A549 (cell line): ENCODE measurements around the gene GSTP1. TPM values are rescaled to one million over a fixed set of nuclear protein-coding genes. Genes with fewer than 3 reads are reported as not detected.

Experiments
- ATAC-seq, 2 experiments: fragments of 200-7000 bp in 1 of 2; fragments of >200 bp in 1 of 2; cut with Nextera tagmentation in 1 of 2; cut with Tn5 transposase in 1 of 2; 3 replicates each; pipeline versions ENCODE4 v1.8.0 to v1.9.1; 2018 to 2020; ENCODE audit warnings: mild to moderate bottlenecking in 1 of 2, moderate library complexity in 1 of 2
- CTCF ChIA-PET: fragments of 300-600 bp; sonication (Branson Sonifier 250); formaldehyde crosslinking; extraction: SDS; loops from one replicate; lab custom pipeline; 2021; ENCODE audit warnings: antibody characterized with exemption, inconsistent platforms; lab: Yijun Ruan, JAX
- POLR2A ChIA-PET: fragments of 350-600 bp; formaldehyde crosslinking; extraction: SDS; loops from one replicate; lab custom pipeline; 2021; ENCODE audit warnings: antibody characterized with exemption, inconsistent platforms; lab: Yijun Ruan, JAX
- DNase-seq, 2 experiments: peaks; one replicate each; pipeline versions ENCODE4 v3.0.0 to v3.0.0-alpha.2; 2011 to 2016; ENCODE audit warnings: low read depth in 1 of 2, low spot score in 1 of 2
- FAIRE-seq: peaks from 2 replicates; lab custom pipeline; 2011; peaks lifted over from hg19 to GRCh38; lab: Jason Lieb, UNC
- H3K27ac ChIP-seq, 2 experiments: fragments of >200 bp; sonication (Bioruptor Twin); formaldehyde crosslinking; 3 replicates each; pipeline ENCODE4 v1.5.1; 2016 to 2017
- H3K4me1 ChIP-seq: fragments of >200 bp; sonication (Bioruptor Twin); formaldehyde crosslinking; 3 replicates; pipeline ENCODE4 v1.6.1; 2016
- H3K4me2 ChIP-seq: fragments of >200 bp; sonication (Bioruptor Twin); formaldehyde crosslinking; 3 replicates; pipeline ENCODE4 v1.6.1; 2016
- H3K4me3 ChIP-seq: fragments of >200 bp; sonication (Bioruptor Twin); formaldehyde crosslinking; 3 replicates; pipeline ENCODE4 v1.5.1; 2016
- H3K9me3 ChIP-seq: fragments of >200 bp; sonication (Bioruptor Twin); formaldehyde crosslinking; 3 replicates; pipeline ENCODE4 v1.6.1; 2016
- CBX8 ChIP-seq: fragments of 200-600 bp; sonication (generic); IDR thresholded peaks from 2 replicates; pipeline ENCODE4 v1.6.1; 2016
- ESRRA ChIP-seq: fragments of 150-350 bp; IDR thresholded peaks from 2 replicates; pipeline ENCODE4 v1.6.1; 2014; ENCODE audit warnings: mild to moderate bottlenecking, low read length, borderline replicate concordance
- FOSB ChIP-seq: fragments of 250-450 bp; sonication (Bioruptor Pico); IDR thresholded peaks from 2 replicates; pipeline ENCODE4 v1.5.0; 2020; ENCODE audit warnings: mild to moderate bottlenecking, moderate library complexity
- FOXS1 ChIP-seq: fragments of 250-450 bp; sonication (Bioruptor Pico); IDR thresholded peaks from 2 replicates; pipeline ENCODE4 v1.5.0; 2020; ENCODE audit warnings: mild to moderate bottlenecking, moderate library complexity
- HDAC2 ChIP-seq: fragments of 200-600 bp; sonication (generic); IDR thresholded peaks from 2 replicates; pipeline ENCODE4 v1.6.1; 2016
- HES2 ChIP-seq: fragments of >200 bp; sonication (Bioruptor Twin); formaldehyde crosslinking; IDR thresholded peaks from 2 replicates; pipeline ENCODE4 v1.6.1; 2016
- HMGXB4 ChIP-seq: fragments of 250-450 bp; sonication (Bioruptor Pico); IDR thresholded peaks from 2 replicates; pipeline ENCODE4 v1.5.0; 2021; ENCODE audit warnings: mild to moderate bottlenecking, moderate library complexity, borderline replicate concordance
- JUN ChIP-seq, 2 experiments: fragments of >200 bp; sonication (Bioruptor Twin); formaldehyde crosslinking; IDR thresholded peaks; 2 replicates in 1 of 2; 3 replicates in 1 of 2; pipeline ENCODE4 v1.6.1; 2016 to 2017
- MAZ ChIP-seq: fragments of 150-350 bp; IDR thresholded peaks from 2 replicates; pipeline ENCODE4 v1.6.1; 2014; ENCODE audit warnings: antibody characterized with exemption, low read depth, low read length, borderline replicate concordance
- PBX3 ChIP-seq: IDR thresholded peaks from 2 replicates; pipeline ENCODE4 v1.6.1; 2012
- PHF8 ChIP-seq: fragments of 200-600 bp; sonication (generic); IDR thresholded peaks from 2 replicates; pipeline ENCODE4 v1.6.1; 2016; ENCODE audit warnings: low read depth, mild to moderate bottlenecking, antibody characterized with exemption, moderate library complexity, borderline replicate concordance
- POLR2A ChIP-seq: IDR thresholded peaks from 2 replicates; pipeline ENCODE4 v1.6.1; 2012; ENCODE audit warnings: mild to moderate bottlenecking, low read length
- RAD21 ChIP-seq, 2 experiments: fragments of >200 bp in 1 of 2; sonication (Bioruptor Twin) in 1 of 2; formaldehyde crosslinking in 1 of 2; IDR thresholded peaks in 1 of 2; conservative IDR thresholded peaks in 1 of 2; 2 replicates in 1 of 2; 3 replicates in 1 of 2; pipeline ENCODE4 v1.6.1; 2012 to 2018; ENCODE audit warnings: inconsistent platforms in 1 of 2
- REST ChIP-seq: fragments of 200-600 bp; sonication (generic); IDR thresholded peaks from 2 replicates; pipeline ENCODE4 v1.6.1; 2016; ENCODE audit warnings: antibody characterized with exemption, mild to moderate bottlenecking, moderate library complexity
- RNF2 ChIP-seq: fragments of 200-600 bp; sonication (generic); IDR thresholded peaks from 2 replicates; pipeline ENCODE4 v1.6.1; 2016; ENCODE audit warnings: low read depth, mild to moderate bottlenecking, antibody characterized with exemption, moderate library complexity, borderline replicate concordance
- USF2 ChIP-seq: fragments of 450-650 bp; IDR thresholded peaks from 2 replicates; pipeline ENCODE4 v1.6.1; 2014; ENCODE audit warnings: antibody characterized with exemption
- ZC3H11A ChIP-seq: fragments of 450-650 bp; IDR thresholded peaks from 2 replicates; pipeline ENCODE4 v1.6.1; 2014; ENCODE audit warnings: antibody characterized with exemption, mild to moderate bottlenecking
- ZSCAN20 ChIP-seq: fragments of 250-450 bp; sonication (Bioruptor Pico); IDR thresholded peaks from 2 replicates; pipeline ENCODE4 v1.8.0; 2022; ENCODE audit warnings: mild to moderate bottlenecking, moderate library complexity
- WGBS: methylation state at CpG from one replicate; pipeline ENCODE4 v1.1.6; 2017; ENCODE audit errors: missing lambda C conversion rate; 5-methylcytosine and 5-hydroxymethylcytosine counted together
- polyA plus RNA-seq, 4 experiments: library from polyadenylated mRNA; depleted of rRNA in 3 of 4; stranded (reverse); fragments of >200 nt; fragmentation: RNase III in 1 of 4; extraction: RNeasy Plus Mini Kit Qiagen cat#74134 plus additional on column Dnase treatment in 1 of 4; gene quantifications; 2 replicates in 3 of 4; 3 replicates in 1 of 4; pipeline ENCODE4 v1.2.3, GENCODE V29; 2011 to 2017

The GSTP1 gene
- polyA plus RNA-seq, 2 of the 4 experiments (the other 2 are of a cell fraction), result 991 to 1,034 TPM

GRCh38 chr11:67607507-67607906, 23.9 kb downstream of the GSTP1 start:
- TF ChIP-seq ZC3H11A, result no peak
- TF ChIP-seq HES2, result no peak
- TF ChIP-seq PBX3, result no peak
- TF ChIP-seq ESRRA, result no peak
- no peak for TF ChIP-seq MAZ
- no peak for TF ChIP-seq FOXS1 (CRISPR knock-in tag)
- TF ChIP-seq REST, result no peak
- TF ChIP-seq ZSCAN20 (CRISPR knock-in tag), result no peak
- no peak for TF ChIP-seq FOSB
- TF ChIP-seq CBX8, result no peak
- TF ChIP-seq JUN (IDR thresholded peaks at IDR 0.05), result no peak
- no peak for TF ChIP-seq HDAC2
- TF ChIP-seq USF2, result no peak
- TF ChIP-seq RAD21 (conservative IDR thresholded peaks at IDR 0.05 in 1 of 2, IDR thresholded peaks at IDR 0.05 in 1 of 2), result no peak
- TF ChIP-seq HMGXB4 (CRISPR knock-in tag), result no peak
- no peak for TF ChIP-seq RNF2
- peak overlapping the region; percentile 93 for H3K4me2 ChIP-seq
- CTCF ChIA-PET, result interaction anchor here (0.5 to 3.5 kb wide), 9 partner anchors 10 to 545 kb away, joined by 3 to 30 read pairs (median 5); partner anchors contain the start of genes GSTP1 and NUDT8
- DNase-seq (no peak), ATAC-seq (no peak), FAIRE-seq (no peak)
- no peaks in the 10 kb centered on the region for H3K9me3 ChIP-seq
- H3K4me1 ChIP-seq, result peaks cover 19% of the 10 kb centered on the region
- peak overlapping the region; percentile 76 to 91 for H3K27ac ChIP-seq
- POLR2A ChIA-PET, result no interaction called here
- WGBS, result 38% methylated on average over 9 of the region's 9 CpGs
- peak overlapping the region; percentile 82 for H3K4me3 ChIP-seq

GRCh38 chr11:67608486-67608885, 24.9 kb downstream of the GSTP1 start:
- Histone ChIP-seq H3K27ac (no peak overlapping the region), H3K4me2 (0 out of 3 replicates have a peak overlapping the region, but pooled peaks have one; percentile 93), H3K9me3 (no peaks in the 10 kb centered on the region), H3K4me3 (no peak overlapping the region), H3K4me1 (peaks cover 19% of the 10 kb centered on the region)
- FAIRE-seq (no peak), ATAC-seq (no peak), DNase-seq (no peak)
- 91% methylated on average over 8 of the region's 8 CpGs for WGBS
- CTCF ChIA-PET, result interaction anchor here (0.7 to 3.5 kb wide), 10 partner anchors 9 to 66 kb away, joined by 3 to 30 read pairs (median 4); partner anchors contain the start of genes ALDH3B2, GSTP1 and NUDT8
- POLR2A ChIA-PET, result interaction anchor here (1.0 kb wide), 1 partner anchor 22 kb away, joined by 3 read pairs; the partner anchor contains the start of gene NUDT8
- TF ChIP-seq PHF8 (no peak), ZSCAN20 (CRISPR knock-in tag) (no peak), POLR2A (no peak)
